Adrenal gland (tissue), 12 donors: Measurements from ENCODE around the gene TNFRSF11A. TPM values are rescaled to one million over a fixed set of nuclear protein-coding genes. Genes with fewer than 3 reads are reported as not detected.

Experiments used
- DNase-seq, 7 donors: peaks; one replicate each; pipeline ENCODE4 v3.0.0-alpha.2; 2019 to 2020
- H3K27ac ChIP-seq, 5 donors: fragments of 200-600 bp; sonication (generic) in 4 of 5; 1 replicate in 3 of 5; 2 replicates in 2 of 5; pipeline versions ENCODE4 v1.5.1 to v1.8.0; 2016 to 2020; ENCODE audit warnings: mild to moderate bottlenecking in 1 of 5
- H3K27me3 ChIP-seq: fragments of 200-600 bp; 2 replicates; pipeline ENCODE4 v1.8.0; 2021
- H3K36me3 ChIP-seq, 2 donors: fragments of 200-600 bp; replicated peaks in 1 of 2; 1 replicate in 1 of 2; 2 replicates in 1 of 2; pipeline versions ENCODE4 v1.5.1 to v1.8.0; 2018 to 2022
- H3K4me1 ChIP-seq, 2 donors: fragments of 200-600 bp; replicated peaks in 1 of 2; 1 replicate in 1 of 2; 2 replicates in 1 of 2; pipeline versions ENCODE4 v1.5.1 to v1.8.0; 2018 to 2021
- H3K4me3 ChIP-seq, 4 donors: fragments of 200-600 bp; sonication (generic) in 3 of 4; one replicate each; pipeline ENCODE4 v1.5.1; 2016 to 2018
- H3K9me3 ChIP-seq, 3 donors: fragments of 200-600 bp; sonication (generic) in 1 of 3; replicated peaks in 1 of 3; 1 replicate in 2 of 3; 2 replicates in 1 of 3; pipeline versions ENCODE4 v1.5.1 to v1.8.0; 2016 to 2021
- CTCF ChIP-seq, 6 experiments: fragments of 450-650 bp in 4 of 6; fragments of 200-600 bp in 2 of 6; sonication (generic) in 1 of 6; IDR thresholded peaks; 1 replicate in 5 of 6; 2 replicates in 1 of 6; pipeline versions ENCODE4 v1.5.1 to v1.8.0; 2016 to 2021; ENCODE audit warnings: antibody characterized with exemption in 6 of 6, mild to moderate bottlenecking in 2 of 6, moderate library complexity in 1 of 6
- POLR2A ChIP-seq, 2 donors: fragments of 450-650 bp; IDR thresholded peaks; one replicate each; pipeline ENCODE4 v1.6.1; 2017; ENCODE audit warnings: antibody characterized with exemption in 2 of 2, mild to moderate bottlenecking in 2 of 2, moderate library complexity in 1 of 2
- WGBS, 4 donors: extraction: QIAGEN DNeasy Blood & Tissue Kit in 2 of 4; methylation state at CpG; one replicate each; pipeline versions ENCODE4 v1.1.5 to v1.1.7; 2013 to 2017; 5-methylcytosine and 5-hydroxymethylcytosine counted together
- intact Hi-C, 2 donors: fragments of 100-400 bp; cut with DNase I; formaldehyde crosslinking; loops; one replicate each; pipeline versions ENCODE4 v1.14.1 to v1.15.0; 2022 to 2023
- polyA plus RNA-seq, 3 donors: library from polyadenylated mRNA; stranded (reverse); fragments of 200-250 nt in 2 of 3; fragments of 350-450 nt in 1 of 3; fragmentation: Illumina TruSeq in 1 of 3; extraction: RNeasy Lipid Tissue Mini Kit (QIAGEN cat#74804) in 1 of 3; gene quantifications; one replicate each; pipeline ENCODE4 v1.2.3, GENCODE V29; 2013 to 2014
- total RNA-seq, 9 donors: library from RNA; depleted of rRNA in 4 of 9; stranded (reverse); fragments of >200 nt in 4 of 9; fragments of 120-200 nt in 1 of 9; fragmentation: NEBNext Ultra II Directional in 1 of 9; extraction: Animal tissue kit (Norgen Biotek cat#: 25700) in 1 of 9; gene quantifications; one replicate each; pipeline versions ENCODE4 v1.1.0 to v1.2.4, GENCODE V29; 2013 to 2023
- donor health status: healthy with polysubstance abuse.
- donor health status: Bipolar disorder and iron deficiency.
- donor health status: DM: yes; HTN: yes; CAD: no.
- donor health status: DM: no; HTN: no; CAD: no.
- donor health status: DM: no; HTN: no; CAD: no.
- donor health status: DM: yes; HTN: yes; CAD: no.

Gene TNFRSF11A
- total and polyA plus RNA-seq, 12 donors: 0.61 to 15.7 (median 4.2) TPM

GRCh38 chr18:62285281-62285680, 39.8 kb upstream of the TNFRSF11A start:
- Histone ChIP-seq H3K36me3 (no peaks in the 10 kb centered on the region), H3K9me3 (no peaks in the 10 kb centered on the region), H3K27ac (no peak overlapping the region), H3K4me1 (peaks cover 13 to 21% of the 10 kb centered on the region in 2 donors), H3K27me3 (no peaks in the 10 kb centered on the region), H3K4me3 (no peak overlapping the region)
- no peak for TF ChIP-seq POLR2A (IDR thresholded peaks at IDR 0.05)
- TF ChIP-seq CTCF (IDR thresholded peaks at IDR 0.05): no peak
- DNase-seq: no peak
- WGBS, 4 donors: 94 to 97% (median 95%) methylated on average over 6 of the region's 6 CpGs
- intact Hi-C loops: no loop called here

- intact Hi-C loops: no loop called here
- TF ChIP-seq CTCF (IDR thresholded peaks at IDR 0.05): no peak
- DNase-seq: no peak
- Histone ChIP-seq H3K27me3 (no peaks in the 10 kb centered on the region), H3K27ac (no peak overlapping the region), H3K4me1 (no peaks in the 10 kb centered on the region), H3K36me3 (peaks cover 0 to 8% of the 10 kb centered on the region in 2 donors), H3K9me3 (no peaks in the 10 kb centered on the region), H3K4me3 (no peak overlapping the region)
- 75 to 91% (median 85%) methylated on average over 2 of the region's 2 CpGs for WGBS, 4 donors
Measured at GRCh38 chr18:62287781-62288664, 37.1 kb upstream of the TNFRSF11A start.

GRCh38 chr18:62288665-62289008, 36.5 kb upstream of the TNFRSF11A start:
- Histone ChIP-seq H3K27me3 (no peaks in the 10 kb centered on the region), H3K36me3 (peaks cover 0 to 9% of the 10 kb centered on the region in 2 donors), H3K4me1 (no peaks in the 10 kb centered on the region), H3K9me3 (no peaks in the 10 kb centered on the region), H3K27ac (no peak overlapping the region), H3K4me3 (no peak overlapping the region)
- intact Hi-C loops: no loop called here
- WGBS, 4 donors: 73 to 81% (median 76%) methylated on average over 2 of the region's 2 CpGs
- no peak for DNase-seq
- TF ChIP-seq POLR2A (IDR thresholded peaks at IDR 0.05) (no peak), CTCF (IDR thresholded peaks at IDR 0.05) (no peak)

- TF ChIP-seq CTCF (IDR thresholded peaks at IDR 0.05) (no peak), POLR2A (IDR thresholded peaks at IDR 0.05) (no peak)
Measured at GRCh38 chr18:62289047-62289446, 36.1 kb upstream of the TNFRSF11A start.

More at GRCh38 chr18:62289047-62289446, 36.1 kb upstream of the TNFRSF11A start:
- Histone ChIP-seq H3K9me3 (no peaks in the 10 kb centered on the region), H3K4me1 (no peaks in the 10 kb centered on the region), H3K4me3 (no peak overlapping the region), H3K27ac (no peak overlapping the region), H3K27me3 (no peaks in the 10 kb centered on the region), H3K36me3 (peaks cover 0 to 9% of the 10 kb centered on the region in 2 donors)
- WGBS, 4 donors: 86 to 95% (median 95%) methylated on average over 2 of the region's 2 CpGs
- no peak for DNase-seq
- intact Hi-C loops: no loop called here
